Measurements from ENCODE around the gene DUOXA2. TPM values are rescaled to one million over a fixed set of nuclear protein-coding genes. Genes with fewer than 3 reads are reported as not detected.
A peak's percentile ranks its signal among the peaks of the same experiment; 100 is the strongest.

The DUOXA2 gene
- total RNA-seq, 1 donor from 2014 or later = 0.32 TPM

DNA sequence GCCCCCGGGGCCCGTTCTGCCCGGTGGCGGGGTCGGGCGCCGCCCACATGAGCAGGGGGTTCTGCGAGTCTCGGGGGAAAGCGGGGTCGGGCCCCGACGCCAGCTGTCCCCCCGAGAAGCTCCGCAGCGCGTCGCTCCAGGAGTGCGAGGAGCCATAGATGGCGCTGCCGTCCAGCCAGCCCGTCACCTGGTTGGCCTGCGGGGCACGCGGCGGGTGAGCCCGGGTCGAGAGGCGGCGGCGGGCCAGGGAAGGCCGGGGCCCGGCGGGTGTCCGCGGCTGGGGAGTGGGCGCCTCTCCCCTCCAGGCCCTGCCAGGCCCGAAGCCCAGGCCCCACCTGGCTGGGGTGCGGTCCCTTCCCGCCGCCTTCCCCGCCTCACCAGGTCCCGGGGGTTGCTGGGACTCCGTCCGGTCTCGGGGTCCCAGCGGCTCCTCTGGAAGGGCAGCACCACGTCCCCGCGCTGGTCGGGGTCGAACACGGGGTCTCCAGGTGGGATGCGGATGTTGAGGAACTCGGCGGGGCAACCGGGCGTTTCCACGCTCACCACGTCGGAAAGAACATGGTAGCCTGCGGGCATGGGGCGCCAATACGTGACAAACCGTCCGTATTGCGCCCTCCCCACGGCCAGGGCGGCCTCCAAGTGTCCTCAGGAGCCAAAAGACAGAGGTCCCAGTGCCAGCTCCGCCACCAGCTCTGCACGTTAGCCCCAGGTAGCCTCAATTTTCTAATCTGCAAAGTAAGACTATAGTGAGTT lies 2.6 kb upstream of the DUOXA2 start:
- intact Hi-C loops (cut with DNase I) = no loop called here
- H3K9me3 ChIP-seq = no peaks in the 10 kb centered on the region
- no peak for DNase-seq (ENCODE audit: low spot score in 2 of 2)
- H3K4me1 ChIP-seq = peaks cover under 1 to 10% of the 10 kb centered on the region in 2 donors
- peaks cover 6% of the 10 kb centered on the region for H3K27me3 ChIP-seq
- no peak overlapping the region for H3K27ac ChIP-seq
- no peaks in the 10 kb centered on the region for H3K36me3 ChIP-seq
- TF ChIP-seq, protein P1, sequence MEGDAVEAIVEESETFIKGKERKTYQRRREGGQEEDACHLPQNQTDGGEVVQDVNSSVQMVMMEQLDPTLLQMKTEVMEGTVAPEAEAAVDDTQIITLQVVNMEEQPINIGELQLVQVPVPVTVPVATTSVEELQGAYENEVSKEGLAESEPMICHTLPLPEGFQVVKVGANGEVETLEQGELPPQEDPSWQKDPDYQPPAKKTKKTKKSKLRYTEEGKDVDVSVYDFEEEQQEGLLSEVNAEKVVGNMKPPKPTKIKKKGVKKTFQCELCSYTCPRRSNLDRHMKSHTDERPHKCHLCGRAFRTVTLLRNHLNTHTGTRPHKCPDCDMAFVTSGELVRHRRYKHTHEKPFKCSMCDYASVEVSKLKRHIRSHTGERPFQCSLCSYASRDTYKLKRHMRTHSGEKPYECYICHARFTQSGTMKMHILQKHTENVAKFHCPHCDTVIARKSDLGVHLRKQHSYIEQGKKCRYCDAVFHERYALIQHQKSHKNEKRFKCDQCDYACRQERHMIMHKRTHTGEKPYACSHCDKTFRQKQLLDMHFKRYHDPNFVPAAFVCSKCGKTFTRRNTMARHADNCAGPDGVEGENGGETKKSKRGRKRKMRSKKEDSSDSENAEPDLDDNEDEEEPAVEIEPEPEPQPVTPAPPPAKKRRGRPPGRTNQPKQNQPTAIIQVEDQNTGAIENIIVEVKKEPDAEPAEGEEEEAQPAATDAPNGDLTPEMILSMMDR (IDR thresholded peaks at IDR 0.05) = no peak
- H3K4me3 ChIP-seq = no peak overlapping the region

DNA sequence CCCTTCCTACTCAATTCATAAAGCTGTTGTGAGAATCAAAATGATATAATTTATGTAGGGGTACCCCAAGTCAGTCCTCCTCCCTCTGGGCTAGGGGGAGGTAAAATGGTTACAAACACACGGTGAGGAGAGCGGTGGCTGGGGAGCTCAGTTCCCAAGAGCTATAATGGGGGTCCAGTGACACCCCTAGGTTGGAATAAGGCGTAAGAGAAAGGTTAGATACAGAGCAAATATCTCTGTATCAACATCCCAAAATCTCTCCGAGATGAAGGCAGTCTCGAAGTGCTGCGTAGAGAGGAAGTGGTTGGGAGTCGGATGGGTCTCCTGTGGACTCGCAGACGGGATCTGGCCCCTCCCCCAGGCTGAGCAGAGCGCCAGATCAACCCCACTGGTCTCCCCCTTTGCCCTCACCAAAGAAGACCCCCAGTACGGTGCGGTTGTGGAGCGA lies 2.0 kb upstream of the DUOXA2 start:
- H3K9me3 ChIP-seq = no peaks in the 10 kb centered on the region
- intact Hi-C loops (cut with DNase I) = no loop called here
- H3K4me1 ChIP-seq = peaks cover 7 to 14% of the 10 kb centered on the region in 2 donors
- peak overlapping the region; percentile 36 to 45 for H3K4me3 ChIP-seq
- peaks cover 10% of the 10 kb centered on the region for H3K27me3 ChIP-seq
- no peak overlapping the region for H3K27ac ChIP-seq
- TF ChIP-seq, protein P1 (IDR thresholded peaks at IDR 0.05) = no peak
- H3K36me3 ChIP-seq = no peaks in the 10 kb centered on the region
- DNase-seq (ENCODE audit: low spot score in 2 of 2) = no peak

DNA sequence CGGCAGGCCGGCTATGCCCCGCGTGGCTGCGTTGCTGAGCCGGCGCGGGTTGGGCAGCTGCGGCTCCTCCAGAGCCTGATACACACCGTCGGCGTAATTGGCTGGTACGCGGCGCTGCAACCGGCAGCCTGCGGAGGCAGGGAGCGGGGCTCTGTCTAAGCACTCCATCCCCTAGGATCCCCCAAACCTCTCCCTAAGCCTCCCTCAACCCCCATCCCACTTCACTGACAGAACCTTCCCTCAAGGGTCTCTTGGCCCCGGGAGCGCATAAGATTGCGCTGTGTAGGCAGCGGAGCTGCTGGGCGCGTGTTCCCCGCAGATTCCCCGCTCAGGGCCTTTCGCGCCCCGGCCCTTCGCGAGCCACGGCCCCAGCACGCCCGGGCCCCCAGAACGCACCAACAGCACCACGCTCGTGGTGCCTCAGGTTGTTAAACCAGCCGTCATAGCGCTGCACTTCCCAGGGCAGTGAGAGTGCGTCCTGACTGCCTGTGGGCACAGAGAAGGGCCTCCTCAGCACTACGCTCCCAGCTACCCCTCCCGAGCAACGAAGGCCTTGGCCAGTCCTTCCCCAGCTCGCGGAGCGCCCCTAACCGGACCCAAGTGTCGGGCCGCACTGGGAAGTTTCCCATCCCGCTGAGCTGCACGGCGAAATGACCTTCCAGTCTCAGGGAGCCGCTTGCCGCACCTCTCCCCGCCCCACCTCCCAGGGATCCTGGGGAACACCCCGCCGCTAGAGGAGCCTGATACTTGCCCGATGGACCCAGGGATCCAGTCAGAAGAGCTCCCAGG lies 1.3 kb upstream of the DUOXA2 start:
- Histone ChIP-seq H3K4me1 (peaks cover 7 to 18% of the 10 kb centered on the region in 2 donors), H3K27me3 (peaks cover 14% of the 10 kb centered on the region), H3K27ac (no peak overlapping the region), H3K36me3 (no peaks in the 10 kb centered on the region), H3K9me3 (no peaks in the 10 kb centered on the region), H3K4me3 (peak overlapping the region; percentile 36 to 45)
- TF ChIP-seq, protein P1 (IDR thresholded peaks at IDR 0.05) = no peak
- intact Hi-C loops (cut with DNase I) = no loop called here
- DNase-seq (ENCODE audit: low spot score in 2 of 2) = no peak

DNA sequence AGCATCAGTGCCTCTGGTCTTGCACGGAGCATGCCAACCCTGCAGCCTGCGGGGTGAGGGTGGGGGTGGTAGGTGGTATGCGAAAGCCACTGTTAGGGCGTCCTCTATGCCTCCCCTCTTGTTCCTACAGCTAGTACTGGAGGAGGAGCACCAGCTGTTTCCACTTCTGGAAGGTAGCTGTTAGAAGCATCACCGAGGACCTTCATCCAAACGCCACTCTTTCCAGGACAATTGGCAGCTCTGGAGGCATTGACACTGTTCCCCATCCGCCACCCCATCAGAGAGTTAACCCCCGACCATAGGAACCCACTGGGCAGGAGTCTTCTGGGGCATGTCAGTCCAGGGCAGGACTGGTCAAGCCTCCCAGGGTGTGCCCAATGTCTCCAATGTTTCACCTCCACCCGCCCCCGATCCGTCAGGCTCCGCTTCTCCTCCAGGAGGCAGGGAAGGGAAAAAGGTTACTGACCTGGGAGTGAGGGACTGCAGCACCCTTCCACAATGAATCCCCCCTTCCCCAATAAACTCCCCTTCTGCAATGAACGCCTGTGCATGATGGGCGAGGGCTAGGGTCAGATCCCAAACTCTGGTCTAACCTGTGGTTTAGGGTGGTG lies 641 bp upstream of the DUOXA2 start:
- H3K36me3 ChIP-seq = no peaks in the 10 kb centered on the region
- DNase-seq (ENCODE audit: low spot score in 2 of 2) = no peak
- intact Hi-C loops (cut with DNase I) = no loop called here
- H3K4me1 ChIP-seq = peaks cover 7 to 18% of the 10 kb centered on the region in 2 donors
- no peaks in the 10 kb centered on the region for H3K9me3 ChIP-seq
- H3K27me3 ChIP-seq = peaks cover 14% of the 10 kb centered on the region
- H3K27ac ChIP-seq = no peak overlapping the region
- TF ChIP-seq, protein P1 (IDR thresholded peaks at IDR 0.05) = no peak
- peak overlapping the region; percentile 36 to 45 for H3K4me3 ChIP-seq

DNA sequence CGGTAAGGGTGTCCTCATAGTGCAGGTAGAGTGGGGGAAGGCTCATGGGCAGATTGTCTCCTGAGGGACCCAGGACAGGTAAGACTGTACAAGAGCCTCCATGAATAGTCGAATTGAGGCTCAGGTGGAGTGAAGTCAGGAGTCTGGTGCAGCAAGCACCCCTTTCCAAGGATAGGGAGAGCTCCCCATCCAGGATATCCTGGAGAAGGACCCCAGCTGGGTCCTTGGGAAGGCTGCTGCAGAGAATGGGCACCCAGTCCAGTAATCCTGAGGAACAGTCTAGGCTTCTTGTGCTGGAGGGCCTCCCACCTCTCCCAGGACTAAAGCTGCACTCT lies 592 bp downstream of the DUOXA2 start:
- TF ChIP-seq, protein P1 (IDR thresholded peaks at IDR 0.05) = no peak
- Histone ChIP-seq H3K27me3 (peaks cover 14% of the 10 kb centered on the region), H3K36me3 (no peaks in the 10 kb centered on the region), H3K4me3 (peak overlapping the region in 1 of 2 donors; percentile 37), H3K27ac (no peak overlapping the region), H3K4me1 (peaks cover 7 to 18% of the 10 kb centered on the region in 2 donors), H3K9me3 (no peaks in the 10 kb centered on the region)
- no peak for DNase-seq (ENCODE audit: low spot score in 2 of 2)
- intact Hi-C loops (cut with DNase I) = no loop called here

Measured in ascending aorta (tissue), 2 donors.